ENCODE data around the gene GRB14.

- TF ChIP-seq SP1 (IDR thresholded peaks at IDR 0.05) (no peak), SP1 (CRISPR knock-in tag; IDR thresholded peaks at IDR 0.05) (no peak; the same call in 1 of the 2 replicates), ATF1 (CRISPR knock-in tag; IDR thresholded peaks at IDR 0.05) (no peak)
- TF ChIP-seq, protein P1, sequence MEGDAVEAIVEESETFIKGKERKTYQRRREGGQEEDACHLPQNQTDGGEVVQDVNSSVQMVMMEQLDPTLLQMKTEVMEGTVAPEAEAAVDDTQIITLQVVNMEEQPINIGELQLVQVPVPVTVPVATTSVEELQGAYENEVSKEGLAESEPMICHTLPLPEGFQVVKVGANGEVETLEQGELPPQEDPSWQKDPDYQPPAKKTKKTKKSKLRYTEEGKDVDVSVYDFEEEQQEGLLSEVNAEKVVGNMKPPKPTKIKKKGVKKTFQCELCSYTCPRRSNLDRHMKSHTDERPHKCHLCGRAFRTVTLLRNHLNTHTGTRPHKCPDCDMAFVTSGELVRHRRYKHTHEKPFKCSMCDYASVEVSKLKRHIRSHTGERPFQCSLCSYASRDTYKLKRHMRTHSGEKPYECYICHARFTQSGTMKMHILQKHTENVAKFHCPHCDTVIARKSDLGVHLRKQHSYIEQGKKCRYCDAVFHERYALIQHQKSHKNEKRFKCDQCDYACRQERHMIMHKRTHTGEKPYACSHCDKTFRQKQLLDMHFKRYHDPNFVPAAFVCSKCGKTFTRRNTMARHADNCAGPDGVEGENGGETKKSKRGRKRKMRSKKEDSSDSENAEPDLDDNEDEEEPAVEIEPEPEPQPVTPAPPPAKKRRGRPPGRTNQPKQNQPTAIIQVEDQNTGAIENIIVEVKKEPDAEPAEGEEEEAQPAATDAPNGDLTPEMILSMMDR (CRISPR knock-in tag; IDR thresholded peaks at IDR 0.05): peak; percentile 36
Measured at GRCh38 chr2:164620873-164621763, at the start of gene GRB14.
